ENCODE results near the gene ZNF319. TPM values are rescaled to one million over a fixed set of nuclear protein-coding genes. Genes with fewer than 3 reads are reported as not detected.

ZNF319 gene
- total and polyA plus RNA-seq, 2 of the 4 experiments (the other 2 are of a cell fraction): 0.90 to 6.3 TPM

GRCh38 chr16:57959804-57960203 is 40.7 kb downstream of the ZNF319 start:
- no peaks in the 10 kb centered on the region for H3K9me1 ChIP-seq (ENCODE audit: insufficient read depth, low read length)
- H3K56ac ChIP-seq (ENCODE audit: extremely low read depth, insufficient read depth, low read length): no peak overlapping the region
- no peak overlapping the region for H3K27ac ChIP-seq (ENCODE audit: insufficient read depth, low read length)
- H2BK15ac ChIP-seq (ENCODE audit: low read depth, low read length): no peak overlapping the region
- H3K23ac ChIP-seq (ENCODE audit: low read depth, low read length): no peak overlapping the region
- H3K18ac ChIP-seq (ENCODE audit: low read depth, low read length): no peak overlapping the region
- H2AFZ ChIP-seq (replicated peaks; ENCODE audit: low read length, poor library complexity): no peak overlapping the region
- DNase-seq: no peak
- no peaks in the 10 kb centered on the region for H4K20me1 ChIP-seq (ENCODE audit: insufficient read depth, low read length)
- H3K4me1 ChIP-seq (ENCODE audit: control insufficient read depth, insufficient read depth, low read length): no peaks in the 10 kb centered on the region
- dilution Hi-C loops (cut with HindIII; ENCODE audit: low sequenced_read_pairs, unreplicated experiment): no loop called here
- in situ Hi-C loops (cut with MboI; ENCODE audit: low sequenced_read_pairs): no loop called here
- no peak overlapping the region for H2BK120ac ChIP-seq (ENCODE audit: low read depth, low read length)
- WGBS, 2 experiments (ENCODE audit: extremely low coverage in 2 of 2, insufficient read length in 1 of 2): 41% methylated on average over 4 of the region's 11 CpGs; no CpG with 5 or more reads in 1 of the 2 experiments
- no peak overlapping the region for H2AK5ac ChIP-seq (ENCODE audit: low read depth, low read length)
- H3K79me1 ChIP-seq (ENCODE audit: low read depth in 1 of 2, low read length in 2 of 2): no peaks in the 10 kb centered on the region
- POLR2A ChIA-PET (ENCODE audit: unreplicated experiment): interaction anchor here (0.5 kb wide), 1 partner anchor 709 kb away, joined by 19 read pairs; no protein-coding TSS in a partner anchor
- no peak overlapping the region for H2AK9ac ChIP-seq (replicated peaks; ENCODE audit: low read depth, low read length, poor library complexity)
- no peak for TF ChIP-seq NFE2L2 (IDR thresholded peaks at IDR 0.05; ENCODE audit: low read depth, low read length)
- TF ChIP-seq POLR2A (IDR thresholded peaks at IDR 0.05; ENCODE audit: low read depth, low read length): no peak
- TF ChIP-seq CEBPB (IDR thresholded peaks at IDR 0.05; ENCODE audit: low read depth, low read length): no peak
- TF ChIP-seq MXI1 (IDR thresholded peaks at IDR 0.05; ENCODE audit: borderline replicate concordance, low read depth, low read length): no peak
- no peak for TF ChIP-seq RAD21 (IDR thresholded peaks at IDR 0.05; ENCODE audit: low read length)
- TF ChIP-seq, protein P1, sequence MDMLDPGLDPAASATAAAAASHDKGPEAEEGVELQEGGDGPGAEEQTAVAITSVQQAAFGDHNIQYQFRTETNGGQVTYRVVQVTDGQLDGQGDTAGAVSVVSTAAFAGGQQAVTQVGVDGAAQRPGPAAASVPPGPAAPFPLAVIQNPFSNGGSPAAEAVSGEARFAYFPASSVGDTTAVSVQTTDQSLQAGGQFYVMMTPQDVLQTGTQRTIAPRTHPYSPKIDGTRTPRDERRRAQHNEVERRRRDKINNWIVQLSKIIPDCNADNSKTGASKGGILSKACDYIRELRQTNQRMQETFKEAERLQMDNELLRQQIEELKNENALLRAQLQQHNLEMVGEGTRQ (IDR thresholded peaks at IDR 0.05; ENCODE audit: low read depth, low read length): no peak
- H3K4me3 ChIP-seq (ENCODE audit: insufficient read depth, low read depth, low read length): no peak overlapping the region
- H2BK5ac ChIP-seq (ENCODE audit: low read depth, low read length, poor library complexity, severe bottlenecking): no peak overlapping the region
- no peak overlapping the region for H4K8ac ChIP-seq (ENCODE audit: low read depth in 2 of 2, low read length in 2 of 2)
- H3K36me3 ChIP-seq (ENCODE audit: control insufficient read depth, insufficient read depth, low read length): no peaks in the 10 kb centered on the region
- BruUV-seq (replicated peaks): no TSS peak
- CTCF ChIA-PET: no interaction called here
- no peak overlapping the region for H2BK20ac ChIP-seq (ENCODE audit: low read depth, low read length)
- no peak overlapping the region for H3K4me2 ChIP-seq (ENCODE audit: low read depth, low read length)
- no peak for ATAC-seq (ENCODE audit: low read depth)
- H3K4ac ChIP-seq (ENCODE audit: low read depth, low read length): no peak overlapping the region
- intact Hi-C loops (cut with micrococcal nuclease): no loop called here
- peaks cover 57% of the 10 kb centered on the region for H3K27me3 ChIP-seq (ENCODE audit: control insufficient read depth, insufficient read depth, low read length)
- H3K9me3 ChIP-seq (ENCODE audit: control insufficient read depth, insufficient read depth, low read length): no peaks in the 10 kb centered on the region
- H4K91ac ChIP-seq (ENCODE audit: insufficient read depth, low read depth, low read length): no peak overlapping the region
- H4K5ac ChIP-seq (ENCODE audit: low read depth, low read length): no peak overlapping the region
- H3K9ac ChIP-seq (ENCODE audit: low read depth, low read length): no peak overlapping the region
- H3K14ac ChIP-seq (replicated peaks; ENCODE audit: low read depth, low read length): no peak overlapping the region
